ENCODE measurements around the gene TNFAIP2. TPM values are rescaled to one million over a fixed set of nuclear protein-coding genes. Genes with fewer than 3 reads are reported as not detected.

The TNFAIP2 gene
- total and polyA plus RNA-seq, 2 experiments from 2014 or later: 9.9 to 14.1 TPM

DNA sequence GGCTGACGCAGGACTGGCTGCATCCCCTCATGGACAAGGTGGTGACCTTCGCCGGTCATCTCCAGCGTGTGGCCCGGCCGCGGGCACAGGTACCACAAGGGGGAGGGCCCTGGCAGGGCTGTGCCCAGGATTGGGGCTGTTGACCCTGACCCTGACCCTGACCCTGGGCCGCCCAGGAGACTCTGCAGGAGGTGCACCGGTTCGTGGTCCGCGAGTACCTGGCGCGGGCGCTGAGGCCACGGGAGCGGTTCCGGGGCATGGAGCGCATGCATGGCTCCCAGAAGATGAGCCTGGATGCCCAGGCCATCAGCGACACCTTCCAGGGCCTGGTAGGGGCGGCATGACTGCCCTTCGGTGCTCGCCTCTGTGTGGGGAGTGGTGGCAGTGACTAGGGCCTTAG, 15.8 kb upstream of the TNFAIP2 start (continued):
- TF ChIP-seq, protein P1, sequence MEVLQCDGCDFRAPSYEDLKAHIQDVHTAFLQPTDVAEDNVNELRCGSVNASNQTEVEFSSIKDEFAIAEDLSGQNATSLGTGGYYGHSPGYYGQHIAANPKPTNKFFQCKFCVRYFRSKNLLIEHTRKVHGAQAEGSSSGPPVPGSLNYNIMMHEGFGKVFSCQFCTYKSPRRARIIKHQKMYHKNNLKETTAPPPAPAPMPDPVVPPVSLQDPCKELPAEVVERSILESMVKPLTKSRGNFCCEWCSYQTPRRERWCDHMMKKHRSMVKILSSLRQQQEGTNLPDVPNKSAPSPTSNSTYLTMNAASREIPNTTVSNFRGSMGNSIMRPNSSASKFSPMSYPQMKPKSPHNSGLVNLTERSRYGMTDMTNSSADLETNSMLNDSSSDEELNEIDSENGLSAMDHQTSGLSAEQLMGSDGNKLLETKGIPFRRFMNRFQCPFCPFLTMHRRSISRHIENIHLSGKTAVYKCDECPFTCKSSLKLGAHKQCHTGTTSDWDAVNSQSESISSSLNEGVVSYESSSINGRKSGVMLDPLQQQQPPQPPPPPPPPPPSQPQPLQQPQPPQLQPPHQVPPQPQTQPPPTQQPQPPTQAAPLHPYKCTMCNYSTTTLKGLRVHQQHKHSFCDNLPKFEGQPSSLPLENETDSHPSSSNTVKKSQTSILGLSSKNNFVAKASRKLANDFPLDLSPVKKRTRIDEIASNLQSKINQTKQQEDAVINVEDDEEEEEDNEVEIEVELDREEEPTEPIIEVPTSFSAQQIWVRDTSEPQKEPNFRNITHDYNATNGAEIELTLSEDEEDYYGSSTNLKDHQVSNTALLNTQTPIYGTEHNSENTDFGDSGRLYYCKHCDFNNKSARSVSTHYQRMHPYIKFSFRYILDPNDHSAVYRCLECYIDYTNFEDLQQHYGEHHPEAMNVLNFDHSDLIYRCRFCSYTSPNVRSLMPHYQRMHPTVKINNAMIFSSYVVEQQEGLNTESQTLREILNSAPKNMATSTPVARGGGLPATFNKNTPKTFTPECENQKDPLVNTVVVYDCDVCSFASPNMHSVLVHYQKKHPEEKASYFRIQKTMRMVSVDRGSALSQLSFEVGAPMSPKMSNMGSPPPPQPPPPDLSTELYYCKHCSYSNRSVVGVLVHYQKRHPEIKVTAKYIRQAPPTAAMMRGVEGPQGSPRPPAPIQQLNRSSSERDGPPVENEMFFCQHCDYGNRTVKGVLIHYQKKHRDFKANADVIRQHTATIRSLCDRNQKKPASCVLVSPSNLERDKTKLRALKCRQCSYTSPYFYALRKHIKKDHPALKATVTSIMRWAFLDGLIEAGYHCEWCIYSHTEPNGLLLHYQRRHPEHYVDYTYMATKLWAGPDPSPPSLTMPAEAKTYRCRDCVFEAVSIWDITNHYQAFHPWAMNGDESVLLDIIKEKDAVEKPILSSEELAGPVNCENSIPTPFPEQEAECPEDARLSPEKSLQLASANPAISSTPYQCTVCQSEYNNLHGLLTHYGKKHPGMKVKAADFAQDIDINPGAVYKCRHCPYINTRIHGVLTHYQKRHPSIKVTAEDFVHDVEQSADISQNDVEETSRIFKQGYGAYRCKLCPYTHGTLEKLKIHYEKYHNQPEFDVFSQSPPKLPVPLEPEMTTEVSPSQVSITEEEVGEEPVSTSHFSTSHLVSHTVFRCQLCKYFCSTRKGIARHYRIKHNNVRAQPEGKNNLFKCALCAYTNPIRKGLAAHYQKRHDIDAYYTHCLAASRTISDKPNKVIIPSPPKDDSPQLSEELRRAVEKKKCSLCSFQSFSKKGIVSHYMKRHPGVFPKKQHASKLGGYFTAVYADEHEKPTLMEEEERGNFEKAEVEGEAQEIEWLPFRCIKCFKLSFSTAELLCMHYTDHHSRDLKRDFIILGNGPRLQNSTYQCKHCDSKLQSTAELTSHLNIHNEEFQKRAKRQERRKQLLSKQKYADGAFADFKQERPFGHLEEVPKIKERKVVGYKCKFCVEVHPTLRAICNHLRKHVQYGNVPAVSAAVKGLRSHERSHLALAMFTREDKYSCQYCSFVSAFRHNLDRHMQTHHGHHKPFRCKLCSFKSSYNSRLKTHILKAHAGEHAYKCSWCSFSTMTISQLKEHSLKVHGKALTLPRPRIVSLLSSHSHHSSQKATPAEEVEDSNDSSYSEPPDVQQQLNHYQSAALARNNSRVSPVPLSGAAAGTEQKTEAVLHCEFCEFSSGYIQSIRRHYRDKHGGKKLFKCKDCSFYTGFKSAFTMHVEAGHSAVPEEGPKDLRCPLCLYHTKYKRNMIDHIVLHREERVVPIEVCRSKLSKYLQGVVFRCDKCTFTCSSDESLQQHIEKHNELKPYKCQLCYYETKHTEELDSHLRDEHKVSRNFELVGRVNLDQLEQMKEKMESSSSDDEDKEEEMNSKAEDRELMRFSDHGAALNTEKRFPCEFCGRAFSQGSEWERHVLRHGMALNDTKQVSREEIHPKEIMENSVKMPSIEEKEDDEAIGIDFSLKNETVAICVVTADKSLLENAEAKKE (CRISPR knock-in tag; IDR thresholded peaks at IDR 0.05): no peak
- TF ChIP-seq JUNB (IDR thresholded peaks at IDR 0.05; ENCODE audit: unreplicated experiment) (no peak), ZNF331 (CRISPR knock-in tag; IDR thresholded peaks at IDR 0.05; ENCODE audit: low read depth) (no peak), NANOG (IDR thresholded peaks at IDR 0.05; ENCODE audit: borderline replicate concordance) (no peak)
- TF ChIP-seq, protein P2, sequence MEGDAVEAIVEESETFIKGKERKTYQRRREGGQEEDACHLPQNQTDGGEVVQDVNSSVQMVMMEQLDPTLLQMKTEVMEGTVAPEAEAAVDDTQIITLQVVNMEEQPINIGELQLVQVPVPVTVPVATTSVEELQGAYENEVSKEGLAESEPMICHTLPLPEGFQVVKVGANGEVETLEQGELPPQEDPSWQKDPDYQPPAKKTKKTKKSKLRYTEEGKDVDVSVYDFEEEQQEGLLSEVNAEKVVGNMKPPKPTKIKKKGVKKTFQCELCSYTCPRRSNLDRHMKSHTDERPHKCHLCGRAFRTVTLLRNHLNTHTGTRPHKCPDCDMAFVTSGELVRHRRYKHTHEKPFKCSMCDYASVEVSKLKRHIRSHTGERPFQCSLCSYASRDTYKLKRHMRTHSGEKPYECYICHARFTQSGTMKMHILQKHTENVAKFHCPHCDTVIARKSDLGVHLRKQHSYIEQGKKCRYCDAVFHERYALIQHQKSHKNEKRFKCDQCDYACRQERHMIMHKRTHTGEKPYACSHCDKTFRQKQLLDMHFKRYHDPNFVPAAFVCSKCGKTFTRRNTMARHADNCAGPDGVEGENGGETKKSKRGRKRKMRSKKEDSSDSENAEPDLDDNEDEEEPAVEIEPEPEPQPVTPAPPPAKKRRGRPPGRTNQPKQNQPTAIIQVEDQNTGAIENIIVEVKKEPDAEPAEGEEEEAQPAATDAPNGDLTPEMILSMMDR (conservative IDR thresholded peaks at IDR 0.05; ENCODE audit: low read depth in 2 of 2): no peak

DNA sequence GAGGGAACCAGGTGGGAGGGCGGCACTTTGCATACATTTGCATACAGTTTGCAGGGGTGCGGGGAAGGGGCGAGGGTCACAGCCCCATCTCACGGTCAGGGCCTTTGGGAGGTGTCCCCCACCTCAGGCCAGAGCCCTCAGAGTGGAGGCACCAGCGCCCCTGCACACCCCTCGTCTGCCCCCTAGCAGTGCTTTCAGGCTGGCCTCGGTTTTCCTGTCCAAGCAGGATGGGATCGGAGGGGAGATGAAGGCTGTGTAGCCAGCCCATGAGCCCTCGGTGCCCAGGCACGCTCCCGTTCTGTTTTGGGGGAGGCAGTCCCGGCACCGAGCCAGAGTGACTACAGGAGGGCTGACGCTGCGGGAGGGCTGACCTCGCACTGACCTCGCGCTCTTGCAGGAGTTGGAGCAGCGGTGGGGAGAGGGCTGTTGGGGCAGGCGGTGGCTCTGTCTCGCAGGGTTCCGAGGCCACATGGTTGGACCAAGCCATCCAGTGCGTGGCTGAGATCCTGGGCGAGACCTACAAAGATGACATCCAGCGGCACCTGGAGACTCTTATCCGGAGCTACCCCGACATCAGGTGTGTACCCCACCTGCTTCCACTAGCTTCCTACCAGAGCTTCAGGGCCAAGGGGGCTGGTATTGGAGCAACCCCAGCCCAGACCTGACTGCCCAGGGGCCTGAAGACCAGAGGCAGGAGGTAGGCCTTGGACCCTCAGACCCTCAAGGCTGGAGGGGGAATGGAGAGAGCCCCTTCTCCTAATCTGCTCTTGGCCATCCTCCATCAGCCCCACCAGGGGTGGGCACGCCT, 15.1 kb upstream of the TNFAIP2 start:
- Mint-ChIP-seq H3K27ac (no peak overlapping the region), H3K27me3 (ENCODE audit: insufficient read depth, low read depth, poor library complexity) (peaks cover 63% of the 10 kb centered on the region), H3K4me3 (no peak overlapping the region), H3K9me3 (no peaks in the 10 kb centered on the region; the same call in 2 of the 3 replicates), H3K36me3 (ENCODE audit: low read depth) (no peaks in the 10 kb centered on the region; the same call in 2 of the 3 replicates), H3K4me1 (peaks cover 39% of the 10 kb centered on the region)
- H3K9me2 ChIP-seq (ENCODE audit: insufficient read depth): no peaks in the 10 kb centered on the region
- 0 out of 2 replicates have a peak, but pooled peaks cover under 1% of the 10 kb centered on the region for H4K20me1 ChIP-seq (replicated peaks; ENCODE audit: insufficient read depth)
- DNase-seq (ENCODE audit: low spot score): no peak
- no peaks in the 10 kb centered on the region for H3K36me3 ChIP-seq (ENCODE audit: insufficient read depth)
- no peaks in the 10 kb centered on the region for H3K79me2 ChIP-seq (replicated peaks; ENCODE audit: insufficient read depth)
- ATAC-seq: no peak; the same call in 2 of the 3 replicates
- no peak overlapping the region for H3K27ac ChIP-seq (ENCODE audit: low read depth)
- peaks cover 49% of the 10 kb centered on the region for H3K27me3 ChIP-seq (ENCODE audit: insufficient read depth)
- H3F3A ChIP-seq (replicated peaks; ENCODE audit: low read depth): no peaks in the 10 kb centered on the region
- H3K4me1 ChIP-seq (ENCODE audit: insufficient read depth): peaks cover 21% of the 10 kb centered on the region
- no peak overlapping the region for H2AFZ ChIP-seq
- H3K4me2 ChIP-seq: peak overlapping the region; percentile 57; the same call in 1 of the 2 replicates
- H3K4me3 ChIP-seq: no peak overlapping the region
- TF ChIP-seq EZH2 (IDR thresholded peaks at IDR 0.05; ENCODE audit: low read depth, unreplicated experiment) (no peak), EZH2phosphoT487 (IDR thresholded peaks at IDR 0.05; ENCODE audit: unreplicated experiment) (no peak)
- TF ChIP-seq, protein P3, sequence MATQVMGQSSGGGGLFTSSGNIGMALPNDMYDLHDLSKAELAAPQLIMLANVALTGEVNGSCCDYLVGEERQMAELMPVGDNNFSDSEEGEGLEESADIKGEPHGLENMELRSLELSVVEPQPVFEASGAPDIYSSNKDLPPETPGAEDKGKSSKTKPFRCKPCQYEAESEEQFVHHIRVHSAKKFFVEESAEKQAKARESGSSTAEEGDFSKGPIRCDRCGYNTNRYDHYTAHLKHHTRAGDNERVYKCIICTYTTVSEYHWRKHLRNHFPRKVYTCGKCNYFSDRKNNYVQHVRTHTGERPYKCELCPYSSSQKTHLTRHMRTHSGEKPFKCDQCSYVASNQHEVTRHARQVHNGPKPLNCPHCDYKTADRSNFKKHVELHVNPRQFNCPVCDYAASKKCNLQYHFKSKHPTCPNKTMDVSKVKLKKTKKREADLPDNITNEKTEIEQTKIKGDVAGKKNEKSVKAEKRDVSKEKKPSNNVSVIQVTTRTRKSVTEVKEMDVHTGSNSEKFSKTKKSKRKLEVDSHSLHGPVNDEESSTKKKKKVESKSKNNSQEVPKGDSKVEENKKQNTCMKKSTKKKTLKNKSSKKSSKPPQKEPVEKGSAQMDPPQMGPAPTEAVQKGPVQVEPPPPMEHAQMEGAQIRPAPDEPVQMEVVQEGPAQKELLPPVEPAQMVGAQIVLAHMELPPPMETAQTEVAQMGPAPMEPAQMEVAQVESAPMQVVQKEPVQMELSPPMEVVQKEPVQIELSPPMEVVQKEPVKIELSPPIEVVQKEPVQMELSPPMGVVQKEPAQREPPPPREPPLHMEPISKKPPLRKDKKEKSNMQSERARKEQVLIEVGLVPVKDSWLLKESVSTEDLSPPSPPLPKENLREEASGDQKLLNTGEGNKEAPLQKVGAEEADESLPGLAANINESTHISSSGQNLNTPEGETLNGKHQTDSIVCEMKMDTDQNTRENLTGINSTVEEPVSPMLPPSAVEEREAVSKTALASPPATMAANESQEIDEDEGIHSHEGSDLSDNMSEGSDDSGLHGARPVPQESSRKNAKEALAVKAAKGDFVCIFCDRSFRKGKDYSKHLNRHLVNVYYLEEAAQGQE (IDR thresholded peaks at IDR 0.05; ENCODE audit: unreplicated experiment): no peak

Measured in GM23338 (cell line).